BE2C (cell line): ENCODE measurements around the gene SH3BP5.

ENCODE experiments used
- DNase-seq: peaks from one replicate; pipeline ENCODE4 v3.0.0-alpha.2; 2020
- H3K27me3 ChIP-seq: fragments of 250-450 bp; sonication (Bioruptor Pico); 2 replicates; pipeline ENCODE4 v1.5.1; 2020; ENCODE audit warnings: mild to moderate bottlenecking
- H3K36me3 ChIP-seq: fragments of 250-450 bp; sonication (Bioruptor Pico); 2 replicates; pipeline ENCODE4 v1.5.1; 2020; ENCODE audit warnings: mild to moderate bottlenecking
- H3K4me1 ChIP-seq: fragments of 250-450 bp; sonication (Bioruptor Pico); 2 replicates; pipeline ENCODE4 v1.5.1; 2020
- H3K4me3 ChIP-seq: 2 replicates; pipeline ENCODE4 v1.5.1; 2011; ENCODE audit warnings: low read depth, low read length
- H3K9me3 ChIP-seq: fragments of 250-450 bp; sonication (Bioruptor Pico); 2 replicates; pipeline ENCODE4 v1.5.1; 2020
- TF ChIP-seq, protein P1 (sequence below): IDR thresholded peaks from 2 replicates; pipeline ENCODE4 v1.5.1; 2012; ENCODE audit warnings: mild to moderate bottlenecking, low read depth, low read length

Gene SH3BP5

DNA sequence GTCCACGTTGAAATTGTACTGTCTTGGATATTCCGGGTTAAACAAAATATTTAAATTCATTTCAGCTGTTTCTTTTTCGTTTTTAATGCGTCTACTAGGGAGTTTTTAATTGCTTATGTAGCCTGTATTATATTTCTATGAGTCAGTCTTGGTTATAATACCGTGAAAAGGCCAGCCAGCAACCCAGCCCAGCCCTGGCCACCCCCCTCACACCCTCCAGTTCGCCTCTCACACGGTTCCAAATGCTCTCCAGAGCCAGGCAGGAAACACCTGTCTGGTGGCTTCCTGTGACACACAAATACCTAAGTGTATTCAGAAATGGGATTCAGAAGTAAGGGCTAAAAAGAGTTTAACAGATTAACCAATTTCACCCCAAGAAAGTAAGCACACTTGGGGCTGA is 4.4 kb downstream of the SH3BP5 start:
- Histone ChIP-seq H3K27me3 (no peaks in the 10 kb centered on the region), H3K9me3 (no peaks in the 10 kb centered on the region), H3K36me3 (no peaks in the 10 kb centered on the region), H3K4me1 (0 out of 2 replicates have a peak, but pooled peaks cover 3% of the 10 kb centered on the region), H3K4me3 (no peak overlapping the region)
- TF ChIP-seq, protein P1, sequence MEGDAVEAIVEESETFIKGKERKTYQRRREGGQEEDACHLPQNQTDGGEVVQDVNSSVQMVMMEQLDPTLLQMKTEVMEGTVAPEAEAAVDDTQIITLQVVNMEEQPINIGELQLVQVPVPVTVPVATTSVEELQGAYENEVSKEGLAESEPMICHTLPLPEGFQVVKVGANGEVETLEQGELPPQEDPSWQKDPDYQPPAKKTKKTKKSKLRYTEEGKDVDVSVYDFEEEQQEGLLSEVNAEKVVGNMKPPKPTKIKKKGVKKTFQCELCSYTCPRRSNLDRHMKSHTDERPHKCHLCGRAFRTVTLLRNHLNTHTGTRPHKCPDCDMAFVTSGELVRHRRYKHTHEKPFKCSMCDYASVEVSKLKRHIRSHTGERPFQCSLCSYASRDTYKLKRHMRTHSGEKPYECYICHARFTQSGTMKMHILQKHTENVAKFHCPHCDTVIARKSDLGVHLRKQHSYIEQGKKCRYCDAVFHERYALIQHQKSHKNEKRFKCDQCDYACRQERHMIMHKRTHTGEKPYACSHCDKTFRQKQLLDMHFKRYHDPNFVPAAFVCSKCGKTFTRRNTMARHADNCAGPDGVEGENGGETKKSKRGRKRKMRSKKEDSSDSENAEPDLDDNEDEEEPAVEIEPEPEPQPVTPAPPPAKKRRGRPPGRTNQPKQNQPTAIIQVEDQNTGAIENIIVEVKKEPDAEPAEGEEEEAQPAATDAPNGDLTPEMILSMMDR: no peak
- DNase-seq: no peak

- Histone ChIP-seq H3K4me3 (no peak overlapping the region), H3K9me3 (no peaks in the 10 kb centered on the region), H3K4me1 (0 out of 2 replicates have a peak, but pooled peaks cover 3% of the 10 kb centered on the region), H3K27me3 (no peaks in the 10 kb centered on the region), H3K36me3 (no peaks in the 10 kb centered on the region)
- DNase-seq: no peak
- TF ChIP-seq, protein P1: no peak
Measured at GRCh38 chr3:15326673-15327072, 5.7 kb downstream of the SH3BP5 start.

GRCh38 chr3:15326037-15326436 is 6.3 kb downstream of the SH3BP5 start:
- 0 out of 2 replicates have a peak, but pooled peaks cover 3% of the 10 kb centered on the region for H3K4me1 ChIP-seq
- no peaks in the 10 kb centered on the region for H3K27me3 ChIP-seq
- DNase-seq: peak; percentile 12
- H3K36me3 ChIP-seq: no peaks in the 10 kb centered on the region
- H3K4me3 ChIP-seq: no peak overlapping the region
- no peaks in the 10 kb centered on the region for H3K9me3 ChIP-seq
- TF ChIP-seq, protein P1: no peak

DNA sequence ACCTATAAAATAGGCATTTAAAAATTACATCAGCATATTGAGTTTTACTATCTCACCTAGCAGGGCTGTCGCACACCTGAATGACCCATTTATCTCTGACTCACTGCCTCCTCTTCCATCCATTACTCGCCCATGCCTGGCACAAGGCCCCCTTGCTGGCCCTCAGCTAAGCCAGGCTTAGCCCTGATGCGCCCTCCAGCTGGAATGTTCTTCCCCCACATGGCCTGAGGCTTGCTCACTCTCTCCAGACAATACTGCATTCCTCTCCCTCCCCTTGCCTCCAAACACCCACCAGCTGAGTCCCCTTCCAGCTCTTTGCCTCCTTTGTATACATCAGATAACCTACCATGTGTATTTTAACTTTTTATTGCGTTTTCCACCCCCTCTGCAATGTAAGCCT is 7.2 kb downstream of the SH3BP5 start:
- Histone ChIP-seq H3K4me1 (0 out of 2 replicates have a peak, but pooled peaks cover 3% of the 10 kb centered on the region), H3K9me3 (no peaks in the 10 kb centered on the region), H3K36me3 (no peaks in the 10 kb centered on the region), H3K27me3 (no peaks in the 10 kb centered on the region), H3K4me3 (no peak overlapping the region)
- TF ChIP-seq, protein P1: no peak
- DNase-seq: peak; percentile 21

- TF ChIP-seq, protein P1: no peak
- no peaks in the 10 kb centered on the region for H3K27me3 ChIP-seq
- no peak for DNase-seq
- H3K4me3 ChIP-seq: no peak overlapping the region
- H3K9me3 ChIP-seq: no peaks in the 10 kb centered on the region
- no peaks in the 10 kb centered on the region for H3K36me3 ChIP-seq
- 0 out of 2 replicates have a peak, but pooled peaks cover 3% of the 10 kb centered on the region for H3K4me1 ChIP-seq
Measured at GRCh38 chr3:15324379-15324808, 8.0 kb downstream of the SH3BP5 start.

DNA sequence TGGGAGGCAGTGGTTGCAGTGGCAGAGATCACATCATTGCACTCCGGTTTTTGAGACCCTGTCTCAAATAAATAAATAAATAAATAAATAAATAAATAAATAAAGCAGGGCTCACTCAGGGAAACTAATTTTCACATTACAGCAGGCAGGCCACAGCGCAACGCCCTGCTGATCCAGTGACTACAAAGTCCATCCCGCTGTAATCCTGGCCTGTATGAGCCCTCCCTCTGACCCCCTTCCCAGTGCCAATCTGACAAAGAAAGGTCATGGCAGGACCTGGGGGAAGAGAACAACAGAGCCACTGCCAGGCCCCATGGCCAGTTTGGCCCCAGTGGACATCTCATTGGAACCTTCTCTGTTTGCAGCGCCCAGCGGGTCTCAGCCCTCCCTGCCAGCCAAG is 9.3 kb downstream of the SH3BP5 start:
- Histone ChIP-seq H3K4me1 (0 out of 2 replicates have a peak, but pooled peaks cover 3% of the 10 kb centered on the region), H3K9me3 (no peaks in the 10 kb centered on the region), H3K27me3 (no peaks in the 10 kb centered on the region), H3K36me3 (no peaks in the 10 kb centered on the region), H3K4me3 (no peak overlapping the region)
- DNase-seq: no peak
- TF ChIP-seq, protein P1: no peak
